HepG2 (cell line): ENCODE data around the gene COX4I1.

Experiments used
- ARHGAP35 ChIP-seq: sonication (generic); formaldehyde crosslinking; IDR thresholded peaks from 2 replicates; pipeline ENCODE4 v1.9.0; 2022; ENCODE audit warnings: mild to moderate bottlenecking, inconsistent platforms, moderate library complexity, missing genetic modification reagents, borderline replicate concordance
- CAMTA2 ChIP-seq: sonication (generic); formaldehyde crosslinking; IDR thresholded peaks from 2 replicates; pipeline ENCODE4 v1.4.0; 2020; ENCODE audit warnings: mild to moderate bottlenecking, missing genetic modification reagents, borderline replicate concordance
- POLR2AphosphoS5 ChIP-seq: IDR thresholded peaks from 2 replicates; pipeline ENCODE4 v1.6.1; 2012; ENCODE audit warnings: low read depth, low read length
- RCOR2 ChIP-seq: IDR thresholded peaks from 2 replicates; pipeline ENCODE4 v1.6.1; 2016; ENCODE audit warnings: missing biosample characterization, missing genetic modification reagents
- ZNF292 ChIP-seq: sonication (generic); formaldehyde crosslinking; IDR thresholded peaks from 2 replicates; pipeline ENCODE4 v1.8.1; 2022; ENCODE audit warnings: mild to moderate bottlenecking, low read depth, missing genetic modification reagents, borderline replicate concordance
- ZSCAN12 ChIP-seq: sonication (generic); formaldehyde crosslinking; IDR thresholded peaks from 2 replicates; pipeline ENCODE4 v1.9.0; 2021; ENCODE audit warnings: mild to moderate bottlenecking, missing genetic modification reagents
- TF ChIP-seq, protein P1 (sequence below): sonication (generic); formaldehyde crosslinking; IDR thresholded peaks from 2 replicates; pipeline ENCODE4 v1.5.0; 2020; ENCODE audit warnings: mild to moderate bottlenecking, missing genetic modification reagents, moderate library complexity
- TF ChIP-seq, protein P2 (sequence below): sonication (generic); formaldehyde crosslinking; IDR thresholded peaks from 2 replicates; pipeline ENCODE4 v1.4.0; 2020; ENCODE audit warnings: mild to moderate bottlenecking, missing genetic modification reagents

DNA sequence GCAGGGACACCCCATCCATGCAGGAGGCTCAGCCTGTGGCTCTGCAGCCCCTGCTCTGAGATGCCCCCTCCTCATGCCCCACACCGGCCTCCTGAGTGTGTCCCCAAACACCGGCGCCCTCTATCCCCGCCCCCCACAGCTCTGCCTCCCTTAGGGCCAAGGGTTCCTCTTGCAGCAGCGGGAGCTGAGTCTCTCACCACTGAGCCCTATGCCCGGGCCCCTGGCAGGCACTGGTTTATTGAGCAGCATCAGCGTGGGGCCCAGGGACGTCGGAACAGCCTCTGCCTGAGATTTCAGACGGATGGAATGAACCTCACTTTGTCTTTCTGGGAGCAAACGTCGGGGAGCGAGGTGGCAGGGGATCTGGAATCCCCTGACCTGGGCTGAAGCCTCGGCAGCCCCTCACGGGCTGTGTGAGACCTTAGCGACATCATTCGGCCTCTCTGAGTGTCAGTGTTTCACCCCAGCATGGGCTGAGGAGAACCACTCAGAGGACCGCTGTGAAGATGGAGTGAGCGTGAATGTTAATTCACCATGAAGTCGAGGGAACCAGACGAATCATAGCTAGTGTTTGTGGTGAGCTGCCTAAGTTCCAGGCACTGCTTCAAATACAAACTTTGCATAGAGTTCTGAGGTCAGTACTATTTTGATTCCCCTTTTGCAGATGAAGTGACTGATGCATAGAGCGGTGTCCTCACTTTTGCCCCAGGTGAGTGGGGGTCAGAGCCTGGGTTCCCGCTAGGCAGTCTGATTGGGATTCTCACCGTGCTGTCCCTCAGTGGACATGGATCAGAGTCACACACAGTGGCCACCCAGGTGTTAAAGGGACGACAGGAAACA is 43.3 kb upstream of the COX4I1 start:
- TF ChIP-seq CAMTA2 (CRISPR knock-in tag) (no peak), ZNF292 (CRISPR knock-in tag) (no peak), ZSCAN12 (CRISPR knock-in tag) (no peak), RCOR2 (no peak), ARHGAP35 (CRISPR knock-in tag) (no peak), POLR2AphosphoS5 (no peak)
- TF ChIP-seq, protein P1, sequence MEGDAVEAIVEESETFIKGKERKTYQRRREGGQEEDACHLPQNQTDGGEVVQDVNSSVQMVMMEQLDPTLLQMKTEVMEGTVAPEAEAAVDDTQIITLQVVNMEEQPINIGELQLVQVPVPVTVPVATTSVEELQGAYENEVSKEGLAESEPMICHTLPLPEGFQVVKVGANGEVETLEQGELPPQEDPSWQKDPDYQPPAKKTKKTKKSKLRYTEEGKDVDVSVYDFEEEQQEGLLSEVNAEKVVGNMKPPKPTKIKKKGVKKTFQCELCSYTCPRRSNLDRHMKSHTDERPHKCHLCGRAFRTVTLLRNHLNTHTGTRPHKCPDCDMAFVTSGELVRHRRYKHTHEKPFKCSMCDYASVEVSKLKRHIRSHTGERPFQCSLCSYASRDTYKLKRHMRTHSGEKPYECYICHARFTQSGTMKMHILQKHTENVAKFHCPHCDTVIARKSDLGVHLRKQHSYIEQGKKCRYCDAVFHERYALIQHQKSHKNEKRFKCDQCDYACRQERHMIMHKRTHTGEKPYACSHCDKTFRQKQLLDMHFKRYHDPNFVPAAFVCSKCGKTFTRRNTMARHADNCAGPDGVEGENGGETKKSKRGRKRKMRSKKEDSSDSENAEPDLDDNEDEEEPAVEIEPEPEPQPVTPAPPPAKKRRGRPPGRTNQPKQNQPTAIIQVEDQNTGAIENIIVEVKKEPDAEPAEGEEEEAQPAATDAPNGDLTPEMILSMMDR (CRISPR knock-in tag), result no peak
- TF ChIP-seq, protein P2, sequence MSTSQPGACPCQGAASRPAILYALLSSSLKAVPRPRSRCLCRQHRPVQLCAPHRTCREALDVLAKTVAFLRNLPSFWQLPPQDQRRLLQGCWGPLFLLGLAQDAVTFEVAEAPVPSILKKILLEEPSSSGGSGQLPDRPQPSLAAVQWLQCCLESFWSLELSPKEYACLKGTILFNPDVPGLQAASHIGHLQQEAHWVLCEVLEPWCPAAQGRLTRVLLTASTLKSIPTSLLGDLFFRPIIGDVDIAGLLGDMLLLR (CRISPR knock-in tag), result no peak
